HepG2 (cell line): ENCODE measurements around the gene SLC44A5. TPM values are rescaled to one million over a fixed set of nuclear protein-coding genes. Genes with fewer than 3 reads are reported as not detected.

ENCODE experiments used
- ZBTB7A ChIP-seq: sonication (generic); formaldehyde crosslinking; IDR thresholded peaks from 2 replicates; pipeline ENCODE4 v1.8.0; 2022; ENCODE audit warnings: mild to moderate bottlenecking, missing genetic modification reagents
- ZNF260 ChIP-seq: sonication (generic); formaldehyde crosslinking; IDR thresholded peaks from 2 replicates; pipeline ENCODE4 v1.4.0; 2020; ENCODE audit warnings: missing genetic modification reagents, low read depth, mild to moderate bottlenecking, borderline replicate concordance
- ZNF746 ChIP-seq: sonication (generic); formaldehyde crosslinking; IDR thresholded peaks from 2 replicates; pipeline ENCODE4 v1.8.0; 2022; ENCODE audit warnings: mild to moderate bottlenecking, missing genetic modification reagents
- polyA plus RNA-seq, 8 experiments: library from polyadenylated mRNA; depleted of rRNA in 3 of 8; stranded (reverse) in 7 of 8; unstranded in 1 of 8; fragments of >200 nt; fragmentation: Illumina TruSeq in 4 of 8; extraction: Trizol in 4 of 8; gene quantifications; 2 replicates each; pipeline versions ENCODE4 v1.2.1 to v1.2.3, GENCODE V29; 2011 to 2016; ENCODE audit warnings: low read depth in 4 of 8, missing spikeins in 1 of 8, mixed read lengths in 1 of 8; ENCODE audit not compliant: insufficient read depth in 1 of 8
- total RNA-seq, 5 experiments: library from RNA; depleted of rRNA; stranded (reverse); fragments of >200 nt; fragmentation: Illumina TruSeq; extraction: Trizol; gene quantifications; 2 replicates each; pipeline ENCODE4 v1.2.3, GENCODE V29; 2016; ENCODE audit warnings: low read depth in 1 of 5
- TF ChIP-seq, protein P1 (sequence below): sonication (generic); formaldehyde crosslinking; IDR thresholded peaks from 2 replicates; pipeline ENCODE4 v1.4.0; 2020; ENCODE audit warnings: mild to moderate bottlenecking, missing genetic modification reagents, borderline replicate concordance
- TF ChIP-seq, protein P2 (sequence below): sonication (generic); formaldehyde crosslinking; IDR thresholded peaks from 2 replicates; pipeline ENCODE4 v1.9.0; 2021; ENCODE audit warnings: missing genetic modification reagents, mild to moderate bottlenecking, borderline replicate concordance

The SLC44A5 gene
- total and polyA plus RNA-seq, 2 of the 13 experiments (the other 11 are each of a cell fraction or from before 2014, with no cell fraction given): 8.0 to 16.0 TPM

DNA sequence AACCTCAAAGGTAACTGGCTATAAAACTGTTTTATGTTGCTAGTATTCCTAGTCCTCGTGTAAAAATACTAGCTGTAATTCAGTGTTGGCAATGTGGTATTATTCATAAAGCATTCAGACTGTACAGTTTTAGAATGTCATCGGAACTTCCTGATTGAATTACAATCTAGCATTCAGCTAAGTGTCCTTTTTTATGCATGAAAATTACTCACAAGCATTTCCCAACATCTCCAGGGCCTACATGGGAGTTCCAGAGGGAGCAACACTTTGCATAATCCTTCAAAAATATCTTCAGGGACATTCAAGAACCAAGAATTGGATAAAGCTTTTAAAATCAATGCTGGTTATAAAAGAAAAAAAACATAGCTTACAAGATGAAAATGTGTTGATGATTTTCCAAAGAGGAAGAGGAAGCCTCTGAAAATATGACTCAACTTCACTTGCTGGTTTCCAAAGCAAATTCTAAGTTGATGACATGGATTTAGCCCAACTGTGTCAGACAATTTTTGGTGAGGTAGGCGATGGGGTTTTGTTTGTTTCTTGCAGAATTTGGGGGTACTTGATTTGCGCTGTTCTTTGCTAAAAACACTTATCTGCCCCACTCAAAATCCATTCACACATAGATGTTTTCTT lies 137.8 kb downstream of the SLC44A5 start (continued):
- TF ChIP-seq, protein P1, sequence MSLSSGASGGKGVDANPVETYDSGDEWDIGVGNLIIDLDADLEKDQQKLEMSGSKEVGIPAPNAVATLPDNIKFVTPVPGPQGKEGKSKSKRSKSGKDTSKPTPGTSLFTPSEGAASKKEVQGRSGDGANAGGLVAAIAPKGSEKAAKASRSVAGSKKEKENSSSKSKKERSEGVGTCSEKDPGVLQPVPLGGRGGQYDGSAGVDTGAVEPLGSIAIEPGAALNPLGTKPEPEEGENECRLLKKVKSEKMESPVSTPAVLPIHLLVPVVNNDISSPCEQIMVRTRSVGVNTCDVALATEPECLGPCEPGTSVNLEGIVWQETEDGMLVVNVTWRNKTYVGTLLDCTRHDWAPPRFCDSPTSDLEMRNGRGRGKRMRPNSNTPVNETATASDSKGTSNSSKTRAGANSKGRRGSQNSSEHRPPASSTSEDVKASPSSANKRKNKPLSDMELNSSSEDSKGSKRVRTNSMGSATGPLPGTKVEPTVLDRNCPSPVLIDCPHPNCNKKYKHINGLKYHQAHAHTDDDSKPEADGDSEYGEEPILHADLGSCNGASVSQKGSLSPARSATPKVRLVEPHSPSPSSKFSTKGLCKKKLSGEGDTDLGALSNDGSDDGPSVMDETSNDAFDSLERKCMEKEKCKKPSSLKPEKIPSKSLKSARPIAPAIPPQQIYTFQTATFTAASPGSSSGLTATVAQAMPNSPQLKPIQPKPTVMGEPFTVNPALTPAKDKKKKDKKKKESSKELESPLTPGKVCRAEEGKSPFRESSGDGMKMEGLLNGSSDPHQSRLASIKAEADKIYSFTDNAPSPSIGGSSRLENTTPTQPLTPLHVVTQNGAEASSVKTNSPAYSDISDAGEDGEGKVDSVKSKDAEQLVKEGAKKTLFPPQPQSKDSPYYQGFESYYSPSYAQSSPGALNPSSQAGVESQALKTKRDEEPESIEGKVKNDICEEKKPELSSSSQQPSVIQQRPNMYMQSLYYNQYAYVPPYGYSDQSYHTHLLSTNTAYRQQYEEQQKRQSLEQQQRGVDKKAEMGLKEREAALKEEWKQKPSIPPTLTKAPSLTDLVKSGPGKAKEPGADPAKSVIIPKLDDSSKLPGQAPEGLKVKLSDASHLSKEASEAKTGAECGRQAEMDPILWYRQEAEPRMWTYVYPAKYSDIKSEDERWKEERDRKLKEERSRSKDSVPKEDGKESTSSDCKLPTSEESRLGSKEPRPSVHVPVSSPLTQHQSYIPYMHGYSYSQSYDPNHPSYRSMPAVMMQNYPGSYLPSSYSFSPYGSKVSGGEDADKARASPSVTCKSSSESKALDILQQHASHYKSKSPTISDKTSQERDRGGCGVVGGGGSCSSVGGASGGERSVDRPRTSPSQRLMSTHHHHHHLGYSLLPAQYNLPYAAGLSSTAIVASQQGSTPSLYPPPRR (CRISPR knock-in tag): no peak
- TF ChIP-seq ZNF746 (CRISPR knock-in tag): no peak
- TF ChIP-seq ZBTB7A (CRISPR knock-in tag): no peak
- TF ChIP-seq ZNF260 (CRISPR knock-in tag): no peak
- TF ChIP-seq, protein P2, sequence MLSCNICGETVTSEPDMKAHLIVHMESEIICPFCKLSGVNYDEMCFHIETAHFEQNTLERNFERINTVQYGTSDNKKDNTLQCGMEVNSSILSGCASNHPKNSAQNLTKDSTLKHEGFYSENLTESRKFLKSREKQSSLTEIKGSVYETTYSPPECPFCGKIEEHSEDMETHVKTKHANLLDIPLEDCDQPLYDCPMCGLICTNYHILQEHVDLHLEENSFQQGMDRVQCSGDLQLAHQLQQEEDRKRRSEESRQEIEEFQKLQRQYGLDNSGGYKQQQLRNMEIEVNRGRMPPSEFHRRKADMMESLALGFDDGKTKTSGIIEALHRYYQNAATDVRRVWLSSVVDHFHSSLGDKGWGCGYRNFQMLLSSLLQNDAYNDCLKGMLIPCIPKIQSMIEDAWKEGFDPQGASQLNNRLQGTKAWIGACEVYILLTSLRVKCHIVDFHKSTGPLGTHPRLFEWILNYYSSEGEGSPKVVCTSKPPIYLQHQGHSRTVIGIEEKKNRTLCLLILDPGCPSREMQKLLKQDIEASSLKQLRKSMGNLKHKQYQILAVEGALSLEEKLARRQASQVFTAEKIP: no peak
